Astrocyte (in vitro differentiated cells and primary cell): ENCODE data around the gene ABHD5. TPM values are rescaled to one million over a fixed set of nuclear protein-coding genes. Genes with fewer than 3 reads are reported as not detected.
A peak's percentile ranks its signal among the peaks of the same experiment; 100 is the strongest.

Experiments used
- DNase-seq: peaks from one replicate; pipeline ENCODE4 v3.0.0-alpha.2; 2010; ENCODE audit warnings: low read depth
- FAIRE-seq: peaks from 2 replicates; lab custom pipeline; 2011; peaks lifted over from hg19 to GRCh38; lab: Jason Lieb, UNC
- H2AFZ ChIP-seq: 2 replicates; pipeline ENCODE4 v1.6.0; 2012; ENCODE audit warnings: low read depth, low read length, inconsistent platforms
- H3K27ac ChIP-seq: 2 replicates; pipeline ENCODE4 v1.5.1; 2011; ENCODE audit warnings: low read depth, low read length, inconsistent platforms
- H3K27me3 ChIP-seq: 2 replicates; pipeline ENCODE4 v1.6.0; 2011; ENCODE audit warnings: low read length, inconsistent platforms; ENCODE audit not compliant: insufficient read depth
- H3K36me3 ChIP-seq: 2 replicates; pipeline ENCODE4 v1.5.1; 2011; ENCODE audit warnings: low read length, inconsistent platforms; ENCODE audit not compliant: insufficient read depth
- H3K4me1 ChIP-seq: 2 replicates; pipeline ENCODE4 v1.5.1; 2011; ENCODE audit warnings: low read length, inconsistent platforms; ENCODE audit not compliant: insufficient read depth
- H3K4me2 ChIP-seq: 2 replicates; pipeline ENCODE4 v1.6.0; 2012; ENCODE audit warnings: low read length, inconsistent platforms
- H3K4me3 ChIP-seq: 2 replicates; pipeline ENCODE4 v1.5.1; 2011; ENCODE audit warnings: low read depth, mild to moderate bottlenecking, low read length, inconsistent platforms; ENCODE audit not compliant: insufficient read depth
- H3K79me2 ChIP-seq: 2 replicates; pipeline ENCODE4 v1.6.0; 2012; ENCODE audit warnings: mild to moderate bottlenecking, low read length, inconsistent platforms; ENCODE audit not compliant: insufficient read depth
- H3K9ac ChIP-seq: 2 replicates; pipeline ENCODE4 v1.6.0; 2012; ENCODE audit warnings: mild to moderate bottlenecking, low read length, inconsistent platforms
- H3K9me3 ChIP-seq: 2 replicates; pipeline ENCODE4 v1.5.1; 2012; ENCODE audit warnings: low read depth, mild to moderate bottlenecking, low read length, inconsistent platforms; ENCODE audit not compliant: insufficient read depth
- H4K20me1 ChIP-seq: 2 replicates; pipeline ENCODE4 v1.6.0; 2012; ENCODE audit warnings: low read length, inconsistent platforms; ENCODE audit not compliant: insufficient read depth
- H3K27ac Mint-ChIP-seq: one replicate; pipeline ENCODE4 v1.8.0; 2021; ENCODE audit warnings: mild to moderate bottlenecking, mixed read lengths; ENCODE audit not compliant: unreplicated experiment
- H3K27me3 Mint-ChIP-seq: one replicate; pipeline ENCODE4 v1.8.0; 2021; ENCODE audit warnings: low read depth, mixed read lengths; ENCODE audit not compliant: unreplicated experiment
- H3K36me3 Mint-ChIP-seq: one replicate; pipeline ENCODE4 v1.8.0; 2021; ENCODE audit warnings: low read depth, mixed read lengths; ENCODE audit not compliant: unreplicated experiment
- H3K4me1 Mint-ChIP-seq: one replicate; pipeline ENCODE4 v1.8.0; 2021; ENCODE audit warnings: low read depth, mixed read lengths; ENCODE audit not compliant: unreplicated experiment
- H3K4me3 Mint-ChIP-seq: one replicate; pipeline ENCODE4 v1.8.0; 2021; ENCODE audit warnings: mild to moderate bottlenecking, moderate library complexity, mixed read lengths; ENCODE audit not compliant: unreplicated experiment
- H3K9me3 Mint-ChIP-seq: one replicate; pipeline ENCODE4 v1.8.0; 2021; ENCODE audit warnings: mild to moderate bottlenecking, mixed read lengths; ENCODE audit not compliant: unreplicated experiment
- CTCF ChIP-seq: IDR thresholded peaks from 2 replicates; pipeline ENCODE4 v1.5.1; 2011; ENCODE audit warnings: low read depth, mild to moderate bottlenecking, inconsistent platforms, low read length, moderate library complexity; ENCODE audit not compliant: insufficient read depth
- EZH2 ChIP-seq: IDR thresholded peaks from 2 replicates; pipeline ENCODE4 v1.6.1; 2012; ENCODE audit warnings: mild to moderate bottlenecking, low read length, inconsistent platforms; ENCODE audit not compliant: insufficient read depth
- total RNA-seq: library from RNA; stranded (reverse); gene quantifications from 2 replicates; pipeline ENCODE4 v1.2.1, GENCODE V29; 2021

Gene ABHD5
- total RNA-seq, 1 donor from 2014 or later = 18.3 TPM

GRCh38 chr3:43734685-43735084 lies 43.9 kb downstream of the ABHD5 start:
- FAIRE-seq (no peak), DNase-seq (no peak)
- Histone ChIP-seq H3K9me3 (no peaks in the 10 kb centered on the region), H3K27me3 (no peaks in the 10 kb centered on the region), H4K20me1 (no peaks in the 10 kb centered on the region), H3K36me3 (no peaks in the 10 kb centered on the region), H3K4me1 (peaks cover 18% of the 10 kb centered on the region), H3K27ac (no peak overlapping the region), H3K9ac (no peak overlapping the region), H3K4me3 (no peak overlapping the region), H3K79me2 (no peaks in the 10 kb centered on the region), H2AFZ (no peak overlapping the region), H3K4me2 (no peak overlapping the region)
- TF ChIP-seq CTCF = no peak
- peak overlapping the region; percentile 17 for H3K27ac Mint-ChIP-seq
- H3K27me3 Mint-ChIP-seq = no peaks in the 10 kb centered on the region
- no peaks in the 10 kb centered on the region for H3K36me3 Mint-ChIP-seq
- no peaks in the 10 kb centered on the region for H3K9me3 Mint-ChIP-seq
- H3K4me1 Mint-ChIP-seq = peaks cover 13% of the 10 kb centered on the region
- no peak overlapping the region for H3K4me3 Mint-ChIP-seq

- no peaks in the 10 kb centered on the region for H3K27me3 ChIP-seq
- H3K4me1 Mint-ChIP-seq = peaks cover 13% of the 10 kb centered on the region
- peak overlapping the region; percentile 77 for H3K27ac Mint-ChIP-seq
- H3K4me1 ChIP-seq = peaks cover 18% of the 10 kb centered on the region
- FAIRE-seq (no peak), DNase-seq (no peak)
- no peaks in the 10 kb centered on the region for H3K79me2 ChIP-seq
- H4K20me1 ChIP-seq = no peaks in the 10 kb centered on the region
- H3K4me2 ChIP-seq = no peak overlapping the region
- H3K9me3 ChIP-seq = no peaks in the 10 kb centered on the region
- TF ChIP-seq EZH2 = no peak
- TF ChIP-seq CTCF = no peak
- no peak overlapping the region for H3K4me3 ChIP-seq
- H3K9ac ChIP-seq = no peak overlapping the region
- no peaks in the 10 kb centered on the region for H3K27me3 Mint-ChIP-seq
- H3K27ac ChIP-seq = no peak overlapping the region
- no peaks in the 10 kb centered on the region for H3K36me3 Mint-ChIP-seq
- no peaks in the 10 kb centered on the region for H3K36me3 ChIP-seq
- no peak overlapping the region for H3K4me3 Mint-ChIP-seq
- no peaks in the 10 kb centered on the region for H3K9me3 Mint-ChIP-seq
- no peak overlapping the region for H2AFZ ChIP-seq
Observed at GRCh38 chr3:43735618-43736017, 44.9 kb downstream of the ABHD5 start.

- Histone ChIP-seq H3K27ac (no peak overlapping the region), H3K4me2 (no peak overlapping the region), H2AFZ (no peak overlapping the region), H3K36me3 (no peaks in the 10 kb centered on the region), H3K9ac (no peak overlapping the region), H3K79me2 (no peaks in the 10 kb centered on the region), H4K20me1 (no peaks in the 10 kb centered on the region), H3K4me1 (peaks cover 18% of the 10 kb centered on the region), H3K9me3 (no peaks in the 10 kb centered on the region), H3K27me3 (no peaks in the 10 kb centered on the region), H3K4me3 (no peak overlapping the region)
- H3K9me3 Mint-ChIP-seq = no peaks in the 10 kb centered on the region
- no peaks in the 10 kb centered on the region for H3K27me3 Mint-ChIP-seq
- DNase-seq (peak; percentile 69), FAIRE-seq (no peak)
- peaks cover 13% of the 10 kb centered on the region for H3K4me1 Mint-ChIP-seq
- no peak overlapping the region for H3K4me3 Mint-ChIP-seq
- no peaks in the 10 kb centered on the region for H3K36me3 Mint-ChIP-seq
- no peak overlapping the region for H3K27ac Mint-ChIP-seq
- TF ChIP-seq CTCF (no peak), EZH2 (no peak)
Observed at GRCh38 chr3:43736558-43737440, 46.1 kb downstream of the ABHD5 start.
